Testis (tissue), 2 donors: ENCODE data around the gene FRS2.

ENCODE experiments used
- CTCF ChIP-seq, 3 experiments: fragments of 450-650 bp in 2 of 3; fragments of 200-600 bp in 1 of 3; sonication (generic) in 1 of 3; IDR thresholded peaks; one replicate each; pipeline ENCODE4 v1.5.1; 2016 to 2019; ENCODE audit warnings: antibody characterized with exemption in 3 of 3, mild to moderate bottlenecking in 2 of 3, moderate library complexity in 1 of 3
- POLR2A ChIP-seq: fragments of 450-650 bp; IDR thresholded peaks from one replicate; pipeline ENCODE4 v1.6.1; 2017; ENCODE audit warnings: antibody characterized with exemption, mild to moderate bottlenecking, moderate library complexity

GRCh38 chr12:69515394-69515930, 45.3 kb downstream of the FRS2 start:
- TF ChIP-seq CTCF (IDR thresholded peaks at IDR 0.05) = no peak
- no peak for TF ChIP-seq POLR2A
